GM15510 (cell line): Measurements from ENCODE around the gene ZCCHC24.

Experiments
- POLR2A ChIP-seq: IDR thresholded peaks from 3 replicates; pipeline ENCODE4 v1.6.1; 2011; ENCODE audit warnings: borderline replicate concordance; ENCODE audit not compliant: insufficient read length; ENCODE audit errors: extremely low read depth

Gene ZCCHC24

GRCh38 chr10:79445161-79445976 is at the start of gene ZCCHC24:
TSS of gene ZCCHC24 (minus strand) at chr10:79445624. CDS start at chr10:79445440, 184 bp downstream.
- TF ChIP-seq POLR2A = peak; percentile 58

GRCh38 chr10:79493806-79494205 is 48.4 kb upstream of the ZCCHC24 start:
- no peak for TF ChIP-seq POLR2A

GRCh38 chr10:79492839-79493238 is 47.4 kb upstream of the ZCCHC24 start:
- no peak for TF ChIP-seq POLR2A

GRCh38 chr10:79492256-79492655 is 46.8 kb upstream of the ZCCHC24 start:
- TF ChIP-seq POLR2A = no peak

GRCh38 chr10:79491143-79491835 is 45.9 kb upstream of the ZCCHC24 start:
- TF ChIP-seq POLR2A = no peak

GRCh38 chr10:79490400-79491142 is 45.1 kb upstream of the ZCCHC24 start:
- TF ChIP-seq POLR2A = no peak

- TF ChIP-seq POLR2A = no peak
Observed at GRCh38 chr10:79488870-79489269, 43.4 kb upstream of the ZCCHC24 start.

GRCh38 chr10:79488336-79488735 is 42.9 kb upstream of the ZCCHC24 start:
- no peak for TF ChIP-seq POLR2A

GRCh38 chr10:79487296-79488194 is 42.1 kb upstream of the ZCCHC24 start:
- no peak for TF ChIP-seq POLR2A

GRCh38 chr10:79484476-79484875 is 39.1 kb upstream of the ZCCHC24 start:
- TF ChIP-seq POLR2A = no peak

- no peak for TF ChIP-seq POLR2A
Observed at GRCh38 chr10:79483948-79484347, 38.5 kb upstream of the ZCCHC24 start.

GRCh38 chr10:79483299-79483698 is 37.9 kb upstream of the ZCCHC24 start:
- no peak for TF ChIP-seq POLR2A

GRCh38 chr10:79482741-79483140 is 37.3 kb upstream of the ZCCHC24 start:
- TF ChIP-seq POLR2A = no peak

GRCh38 chr10:79482304-79482703 is 36.9 kb upstream of the ZCCHC24 start:
- no peak for TF ChIP-seq POLR2A
